Activated CD4-positive, CD25-positive, alpha-beta regulatory T cell treated with anti-CD3 and anti-CD28 coated beads, Interleukin-2, amount 50 U/mL, for 24 hours (primary cell): ENCODE results near the gene PLA2G4A.
A peak's percentile ranks its signal among the peaks of the same experiment; 100 is the strongest.
"Not testable (repeated sequence)": the region's sequence is repeated elsewhere in the genome, so short reads cannot be mapped to it uniquely, and the experiment has no call there.

Experiments
- ATAC-seq, 2 donors: fragments of 150-1000 bp; cut with Tn5 transposase; one replicate each; pipeline ENCODE4 v1.10.0; 2021; ENCODE audit warnings: mild to moderate bottlenecking in 1 of 2, moderate library complexity in 1 of 2

PLA2G4A gene

DNA sequence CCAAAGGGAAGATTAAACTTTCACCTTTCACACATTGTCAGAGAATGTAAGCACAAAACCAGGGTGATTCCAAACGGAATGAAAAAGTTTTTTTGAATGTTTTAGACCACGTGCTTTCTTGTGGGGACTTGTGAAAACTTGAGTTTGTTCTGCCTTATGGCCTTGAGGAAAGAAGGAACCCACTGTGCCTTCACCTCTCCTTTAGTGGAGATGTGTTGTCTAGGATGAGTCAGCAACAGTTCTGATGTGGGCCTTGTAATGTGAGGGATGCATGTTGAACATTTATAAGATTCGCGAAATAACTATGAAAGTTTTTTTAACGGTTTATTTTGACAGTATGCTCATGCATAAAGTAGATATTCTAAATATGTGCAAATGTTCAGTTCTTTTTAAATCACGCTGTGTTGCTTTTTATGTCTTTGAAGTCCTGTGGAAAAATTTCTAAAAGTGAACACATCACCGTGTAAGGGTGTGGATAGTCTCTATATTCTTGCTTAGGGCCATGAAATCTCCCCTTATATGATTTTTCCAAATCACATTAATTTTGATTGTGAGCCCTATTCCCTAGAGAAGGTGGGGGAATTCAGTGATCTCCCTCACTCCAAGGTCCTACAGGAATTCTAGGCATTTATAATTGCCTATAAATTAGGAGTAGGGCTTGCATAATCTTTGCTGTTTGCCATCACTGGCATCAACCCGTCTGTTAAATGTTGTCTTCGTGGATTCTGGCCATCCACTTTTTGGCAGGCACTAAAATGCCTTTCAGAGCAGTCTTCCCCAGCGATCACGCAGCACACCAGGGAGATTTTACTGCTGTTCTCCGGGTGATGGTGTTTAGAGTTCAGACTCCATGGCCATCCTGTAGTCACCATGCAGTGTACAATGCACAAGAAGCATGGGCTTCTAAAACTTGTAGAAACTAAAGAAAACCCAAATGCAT lies 47.4 kb downstream of the PLA2G4A start:
- ATAC-seq: no peak

- no peak for ATAC-seq
These were observed 49.6 kb downstream of the PLA2G4A start for GRCh38 chr1:186878356-186878755.

- ATAC-seq: no peak
These were observed 52.2 kb downstream of the PLA2G4A start for GRCh38 chr1:186880982-186881381.

- no peak for ATAC-seq
These were observed 53.8 kb downstream of the PLA2G4A start for GRCh38 chr1:186882372-186883134.

- no peak for ATAC-seq
These were observed 55.5 kb downstream of the PLA2G4A start for GRCh38 chr1:186884251-186884650.

DNA sequence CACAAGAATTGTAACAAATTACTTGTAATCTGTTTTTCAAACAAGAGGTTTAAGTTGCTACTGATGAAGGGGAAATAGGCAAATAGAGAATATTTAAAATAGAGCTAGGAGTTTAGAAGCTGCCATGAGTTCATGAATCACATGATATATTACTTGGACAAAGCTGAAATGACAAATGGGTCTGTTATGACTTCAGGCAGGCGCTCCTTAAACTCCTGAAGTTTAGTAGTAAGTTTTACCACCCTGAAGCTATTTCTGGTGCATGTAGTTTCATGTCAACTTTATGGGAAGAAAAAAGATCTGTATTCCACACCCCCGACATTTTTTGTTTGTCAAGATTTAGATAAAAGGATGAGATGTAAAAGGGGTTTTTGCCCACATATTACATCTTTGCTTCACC lies 58.5 kb downstream of the PLA2G4A start:
- ATAC-seq: no peak

DNA sequence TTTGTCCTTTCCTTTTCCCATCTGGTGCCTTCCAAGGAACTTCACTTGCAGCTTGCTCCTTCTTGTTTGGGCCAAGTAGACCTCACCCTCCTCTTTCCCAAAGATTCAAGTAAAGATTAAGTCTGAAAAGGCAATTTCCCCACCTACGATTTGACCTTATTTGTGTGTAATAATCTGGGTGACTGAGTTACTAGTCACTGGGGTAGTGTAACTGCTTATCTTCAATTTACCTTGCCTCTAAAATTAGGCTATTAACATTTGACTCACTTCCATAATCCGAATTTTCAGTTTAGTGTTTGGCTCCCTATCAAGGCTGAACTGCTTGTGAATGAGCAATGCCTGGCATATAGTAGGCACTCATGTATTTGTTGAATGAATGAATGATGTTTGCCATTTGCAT lies 59.6 kb downstream of the PLA2G4A start:
- ATAC-seq: no peak

- ATAC-seq: no peak
These were observed 64.2 kb downstream of the PLA2G4A start for GRCh38 chr1:186892936-186893335.

DNA sequence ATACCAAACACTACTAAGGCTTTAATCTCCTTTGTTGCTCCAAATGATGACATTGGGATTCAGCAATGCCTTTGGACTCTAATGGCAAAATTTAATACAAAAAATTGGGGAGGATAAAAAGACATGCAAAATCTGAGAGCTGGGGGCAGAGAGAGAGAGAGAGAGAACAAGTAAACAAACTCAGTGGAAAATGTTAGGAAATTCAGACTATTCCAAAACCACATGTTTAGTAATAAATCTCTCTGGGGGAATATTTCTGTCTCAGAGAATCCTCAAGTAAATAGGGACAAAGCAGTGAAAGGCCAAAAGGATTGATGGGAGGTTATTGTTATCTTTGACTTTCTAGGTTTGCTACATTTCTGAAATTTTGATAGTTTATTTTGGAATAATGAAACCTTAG lies 65.7 kb downstream of the PLA2G4A start:
- no peak for ATAC-seq

- no peak for ATAC-seq
These were observed 67.5 kb downstream of the PLA2G4A start for GRCh38 chr1:186896211-186896610.

DNA sequence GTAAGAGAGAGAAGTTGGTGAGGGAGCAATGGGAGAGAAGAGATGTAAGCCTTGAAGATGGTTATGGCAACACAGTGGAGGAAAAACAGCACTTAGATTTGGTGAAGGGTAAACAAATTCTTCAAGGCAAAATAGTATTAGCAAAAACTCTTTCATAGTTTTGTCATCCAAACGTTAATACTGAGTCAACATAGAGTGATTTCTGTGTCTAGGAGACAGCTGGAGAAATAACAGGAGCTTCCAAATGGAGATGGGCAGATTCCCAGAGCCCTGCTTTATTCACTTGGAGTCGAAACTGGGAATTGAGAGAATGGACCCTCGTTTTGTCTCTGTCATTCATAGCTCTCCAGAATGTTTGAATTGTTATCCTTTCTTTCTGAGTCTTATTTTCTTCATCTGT lies 68.3 kb downstream of the PLA2G4A start:
- no peak for ATAC-seq

DNA sequence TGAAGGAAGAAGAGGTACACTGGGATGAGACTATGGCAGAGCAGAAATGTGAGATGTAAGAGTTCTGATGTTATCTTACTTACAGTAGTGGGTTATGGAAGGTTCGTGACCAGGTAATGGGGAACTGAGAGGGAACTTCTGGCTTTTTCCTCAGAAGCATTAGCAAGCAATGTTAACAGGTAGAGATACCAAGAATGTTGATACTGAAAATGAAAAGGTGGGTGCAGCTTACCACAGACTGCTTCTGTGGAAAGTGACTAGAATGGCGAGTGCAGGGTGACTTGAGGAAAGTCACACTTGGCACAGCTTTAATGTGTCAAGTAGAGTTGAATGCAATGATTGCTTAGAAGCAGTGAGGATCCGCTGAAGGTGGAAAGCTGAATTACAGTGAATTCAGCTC lies 70.8 kb downstream of the PLA2G4A start:
- peak in 1 of 2 donors; percentile 13 for ATAC-seq

- ATAC-seq: no peak
These were observed 71.2 kb downstream of the PLA2G4A start for GRCh38 chr1:186899977-186900376.

GRCh38 chr1:186900539-186901237 lies 71.9 kb downstream of the PLA2G4A start:
- ATAC-seq: no peak

- no peak for ATAC-seq
These were observed 72.9 kb downstream of the PLA2G4A start for GRCh38 chr1:186901631-186902030.

DNA sequence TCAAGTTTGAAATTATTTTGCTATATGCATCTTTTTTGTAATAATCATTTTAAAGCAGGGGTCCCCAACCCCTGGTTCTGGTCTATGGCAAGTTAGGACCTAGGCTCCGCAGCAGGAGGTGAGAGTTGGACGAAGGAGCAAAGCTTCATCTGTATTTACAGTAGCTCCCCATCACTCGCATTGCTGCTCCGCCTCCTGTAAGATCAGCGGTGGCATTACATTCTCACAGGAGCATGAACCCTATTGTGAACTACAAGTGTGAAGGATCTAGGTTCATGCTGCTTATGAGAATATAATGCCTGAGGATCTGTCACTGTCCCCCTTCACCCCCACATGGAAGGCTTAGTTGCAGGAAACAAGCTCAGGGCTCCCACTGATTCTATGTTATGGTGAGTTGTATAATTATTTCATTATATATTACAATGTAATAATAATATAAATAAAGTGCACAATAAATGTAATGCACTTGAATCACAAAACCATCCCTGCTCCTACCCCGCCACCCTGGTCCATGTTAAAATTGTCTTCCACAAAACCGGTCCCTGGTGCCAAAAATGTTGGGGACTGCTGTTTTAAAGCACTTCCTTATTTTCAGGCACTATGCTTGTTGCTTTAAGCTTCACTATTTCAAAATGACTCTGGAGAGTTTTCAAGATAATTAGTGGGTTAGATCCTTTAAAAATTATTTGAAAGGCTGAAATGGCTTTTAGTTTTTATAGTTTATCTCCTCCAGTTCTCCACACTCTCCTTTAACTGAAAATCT lies 74.8 kb downstream of the PLA2G4A start:
- ATAC-seq: no peak

GRCh38 chr1:186904361-186904760 lies 75.6 kb downstream of the PLA2G4A start:
- no peak for ATAC-seq

GRCh38 chr1:186905561-186905960 lies 76.8 kb downstream of the PLA2G4A start:
- ATAC-seq: no peak

DNA sequence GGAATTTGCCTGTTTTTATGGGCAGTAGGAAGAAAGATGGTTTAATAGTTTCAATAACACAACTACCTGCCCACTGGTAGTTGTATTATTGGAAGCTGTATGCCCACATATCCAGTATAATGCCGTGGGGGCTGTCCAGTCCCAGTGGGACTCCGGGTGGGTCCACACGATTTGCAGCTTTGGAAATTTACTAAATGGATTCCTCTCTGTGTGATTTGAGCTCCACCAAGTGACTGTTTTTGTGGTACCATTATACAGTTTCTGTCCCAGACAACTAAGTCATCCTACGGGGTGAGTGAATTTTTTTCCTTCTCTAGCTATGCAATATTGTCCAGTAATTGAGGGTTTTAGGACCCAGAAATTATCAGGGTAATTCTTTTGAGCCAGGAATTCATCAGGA lies 86.8 kb downstream of the PLA2G4A start:
- no peak for ATAC-seq

DNA sequence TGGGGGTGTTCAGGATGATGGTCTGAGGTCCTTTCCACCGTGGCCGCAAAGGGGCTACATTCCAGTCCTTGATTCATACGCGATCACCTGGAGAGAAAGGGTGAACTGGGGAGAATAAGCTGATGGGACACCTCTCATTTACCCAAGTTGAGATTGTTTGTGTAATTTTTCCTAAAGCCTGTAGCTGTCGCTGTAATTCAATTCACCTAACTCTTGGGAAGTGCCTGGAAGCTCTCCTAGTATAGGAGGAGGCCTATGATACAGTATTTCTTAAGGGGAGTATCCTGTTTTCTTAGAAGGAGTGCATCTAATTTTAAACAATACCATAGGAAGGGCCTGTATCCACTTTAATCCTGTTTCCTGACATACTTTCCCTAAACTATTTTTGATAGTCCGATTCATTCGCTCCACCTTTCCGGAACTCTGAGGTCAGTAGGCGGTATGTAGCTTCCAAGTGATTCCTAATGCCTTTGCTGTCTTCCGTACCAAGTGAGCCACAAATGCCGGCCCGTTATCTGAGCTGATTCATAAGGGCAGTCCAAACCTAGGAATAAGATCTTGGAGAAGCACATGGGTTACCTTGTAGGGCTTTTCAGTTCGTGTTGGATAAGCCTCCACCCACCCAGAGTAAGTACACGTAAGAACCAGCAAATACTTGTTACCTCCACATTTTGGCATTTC lies 88.5 kb downstream of the PLA2G4A start:
- ATAC-seq: not testable (repeated sequence)

GRCh38 chr1:186921386-186921785 lies 92.6 kb downstream of the PLA2G4A start:
- not testable (repeated sequence) for ATAC-seq

DNA sequence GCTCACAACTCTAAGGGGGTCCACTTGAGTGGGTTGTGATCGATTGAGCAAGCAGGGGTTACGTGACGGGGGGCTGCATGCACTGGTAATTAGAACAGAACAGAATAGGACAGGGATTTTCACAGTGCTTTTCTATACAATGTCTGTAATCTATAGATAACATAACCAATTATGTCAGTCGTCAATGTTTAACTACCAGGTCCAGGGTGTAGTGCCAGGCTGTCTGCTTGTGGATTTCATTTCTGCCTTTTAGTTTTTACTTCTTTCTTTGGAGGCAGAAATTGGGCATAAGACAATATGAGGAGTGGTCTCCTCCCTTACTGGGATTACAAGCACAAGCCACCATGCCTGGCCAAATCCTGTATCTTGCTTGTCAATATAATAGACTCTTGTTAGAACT lies 94.1 kb downstream of the PLA2G4A start:
- ATAC-seq: not testable (repeated sequence)
